ENCODE data around the gene RTN4R.

RTN4R gene

GRCh38 chr22:20225693-20225966 lies 42.5 kb downstream of the RTN4R start:
- H3K4me1 ChIP-seq (ENCODE audit: control insufficient read depth, insufficient read depth, low read length): no peaks in the 10 kb centered on the region
- H3K9ac ChIP-seq (ENCODE audit: low read length): no peak overlapping the region
- no peaks in the 10 kb centered on the region for H3K27me3 ChIP-seq (ENCODE audit: control insufficient read depth, insufficient read depth, low read length)
- no peak overlapping the region for H3K27ac ChIP-seq (ENCODE audit: low read depth, low read length)
- H3K36me3 ChIP-seq (ENCODE audit: control insufficient read depth, insufficient read depth, low read length): no peaks in the 10 kb centered on the region
- no peak overlapping the region for H3K4me3 ChIP-seq (ENCODE audit: low read length)

GRCh38 chr22:20224917-20225692 lies 43.0 kb downstream of the RTN4R start:
- H3K4me3 ChIP-seq (ENCODE audit: low read length): no peak overlapping the region
- no peaks in the 10 kb centered on the region for H3K27me3 ChIP-seq (ENCODE audit: control insufficient read depth, insufficient read depth, low read length)
- H3K27ac ChIP-seq (ENCODE audit: low read depth, low read length): no peak overlapping the region
- no peak overlapping the region for H3K9ac ChIP-seq (ENCODE audit: low read length)
- no peaks in the 10 kb centered on the region for H3K36me3 ChIP-seq (ENCODE audit: control insufficient read depth, insufficient read depth, low read length)
- no peaks in the 10 kb centered on the region for H3K4me1 ChIP-seq (ENCODE audit: control insufficient read depth, insufficient read depth, low read length)

- no peak overlapping the region for H3K27ac ChIP-seq (ENCODE audit: low read depth, low read length)
- H3K4me3 ChIP-seq (ENCODE audit: low read length): no peak overlapping the region
- H3K4me1 ChIP-seq (ENCODE audit: control insufficient read depth, insufficient read depth, low read length): no peaks in the 10 kb centered on the region
- no peak overlapping the region for H3K9ac ChIP-seq (ENCODE audit: low read length)
- no peaks in the 10 kb centered on the region for H3K36me3 ChIP-seq (ENCODE audit: control insufficient read depth, insufficient read depth, low read length)
- no peaks in the 10 kb centered on the region for H3K27me3 ChIP-seq (ENCODE audit: control insufficient read depth, insufficient read depth, low read length)
Measured at GRCh38 chr22:20224256-20224626, 43.9 kb downstream of the RTN4R start.

DNA sequence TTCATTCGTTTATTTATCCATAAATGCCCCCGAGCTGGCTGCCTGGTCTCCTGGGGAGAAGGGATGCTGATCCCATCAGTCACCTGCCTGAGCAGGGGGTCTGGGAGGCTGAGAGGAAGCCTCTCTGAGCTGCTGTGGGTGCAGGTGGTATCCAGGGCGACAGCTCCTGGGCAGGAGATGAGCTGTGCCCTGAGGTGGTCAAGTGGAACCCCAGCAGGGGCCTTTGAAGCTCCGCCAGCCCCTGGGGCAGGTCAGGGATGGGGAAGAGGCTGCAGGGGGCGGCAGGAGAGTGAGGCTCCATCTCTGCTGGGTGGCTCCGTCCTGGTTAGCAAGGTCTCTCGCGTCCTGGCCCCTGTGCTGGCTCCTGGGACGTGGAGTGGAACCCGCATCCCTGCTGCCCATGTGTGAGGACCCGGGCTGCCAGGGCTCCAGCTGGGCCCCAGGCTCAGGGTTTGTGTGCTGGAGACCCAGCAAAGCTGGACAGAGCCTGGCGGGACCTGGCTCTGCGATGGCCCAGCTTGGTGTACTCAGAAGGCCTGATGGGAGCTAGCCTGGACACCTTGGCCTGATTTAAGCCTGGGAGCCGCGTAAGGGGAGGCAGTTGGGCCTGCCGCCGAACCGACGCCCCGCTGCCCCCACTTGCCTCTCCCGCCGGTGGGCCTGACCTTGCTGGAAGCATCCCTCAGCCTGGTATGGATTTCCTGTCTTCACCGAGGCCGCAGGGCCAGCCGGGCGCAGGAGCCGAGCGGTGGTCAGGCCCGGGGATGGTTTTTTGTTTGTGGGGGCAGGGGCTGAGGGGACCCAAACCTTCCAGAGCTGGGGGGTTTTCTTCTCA lies 44.5 kb downstream of the RTN4R start:
- Histone ChIP-seq H3K4me1 (ENCODE audit: control insufficient read depth, insufficient read depth, low read length) (no peaks in the 10 kb centered on the region), H3K27ac (ENCODE audit: low read depth, low read length) (no peak overlapping the region), H3K9ac (ENCODE audit: low read length) (no peak overlapping the region), H3K27me3 (ENCODE audit: control insufficient read depth, insufficient read depth, low read length) (no peaks in the 10 kb centered on the region), H3K4me3 (ENCODE audit: low read length) (no peak overlapping the region), H3K36me3 (ENCODE audit: control insufficient read depth, insufficient read depth, low read length) (no peaks in the 10 kb centered on the region)

- Histone ChIP-seq H3K4me3 (ENCODE audit: low read length) (no peak overlapping the region), H3K27me3 (ENCODE audit: control insufficient read depth, insufficient read depth, low read length) (no peaks in the 10 kb centered on the region), H3K27ac (ENCODE audit: low read depth, low read length) (no peak overlapping the region), H3K4me1 (ENCODE audit: control insufficient read depth, insufficient read depth, low read length) (no peaks in the 10 kb centered on the region), H3K9ac (ENCODE audit: low read length) (no peak overlapping the region), H3K36me3 (ENCODE audit: control insufficient read depth, insufficient read depth, low read length) (no peaks in the 10 kb centered on the region)
Measured at GRCh38 chr22:20222764-20223420, 45.2 kb downstream of the RTN4R start.

GRCh38 chr22:20221421-20222340 lies 46.4 kb downstream of the RTN4R start:
- no peaks in the 10 kb centered on the region for H3K27me3 ChIP-seq (ENCODE audit: control insufficient read depth, insufficient read depth, low read length)
- H3K36me3 ChIP-seq (ENCODE audit: control insufficient read depth, insufficient read depth, low read length): no peaks in the 10 kb centered on the region
- H3K27ac ChIP-seq (ENCODE audit: low read depth, low read length): no peak overlapping the region
- H3K4me1 ChIP-seq (ENCODE audit: control insufficient read depth, insufficient read depth, low read length): no peaks in the 10 kb centered on the region
- no peak overlapping the region for H3K4me3 ChIP-seq (ENCODE audit: low read length)
- H3K9ac ChIP-seq (ENCODE audit: low read length): no peak overlapping the region

DNA sequence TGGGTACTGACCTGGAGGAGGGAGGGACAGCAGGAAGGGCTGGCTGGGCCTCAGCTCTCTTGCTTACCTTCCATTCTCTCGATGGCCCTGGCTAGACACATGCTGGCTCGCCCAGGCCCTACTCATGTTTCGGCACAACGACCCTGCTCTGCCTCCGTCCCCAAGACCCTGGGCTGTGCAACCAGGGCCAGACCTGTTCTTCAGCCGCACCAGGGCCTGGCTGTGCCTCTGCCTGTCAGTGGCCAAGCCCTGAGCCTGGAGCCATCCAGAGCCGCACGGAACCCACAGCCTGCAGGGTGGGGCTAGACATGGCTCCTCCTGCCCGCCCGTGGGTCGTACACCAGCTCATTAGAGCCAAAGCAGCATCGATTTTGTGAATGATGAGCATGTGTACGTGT lies 47.5 kb downstream of the RTN4R start:
- no peaks in the 10 kb centered on the region for H3K4me1 ChIP-seq (ENCODE audit: control insufficient read depth, insufficient read depth, low read length)
- no peaks in the 10 kb centered on the region for H3K36me3 ChIP-seq (ENCODE audit: control insufficient read depth, insufficient read depth, low read length)
- H3K9ac ChIP-seq (ENCODE audit: low read length): no peak overlapping the region
- H3K4me3 ChIP-seq (ENCODE audit: low read length): no peak overlapping the region
- no peak overlapping the region for H3K27ac ChIP-seq (ENCODE audit: low read depth, low read length)
- H3K27me3 ChIP-seq (ENCODE audit: control insufficient read depth, insufficient read depth, low read length): no peaks in the 10 kb centered on the region

GRCh38 chr22:20219667-20220628 lies 48.2 kb downstream of the RTN4R start:
- no peaks in the 10 kb centered on the region for H3K27me3 ChIP-seq (ENCODE audit: control insufficient read depth, insufficient read depth, low read length)
- H3K9ac ChIP-seq (ENCODE audit: low read length): no peak overlapping the region
- H3K4me1 ChIP-seq (ENCODE audit: control insufficient read depth, insufficient read depth, low read length): no peaks in the 10 kb centered on the region
- no peak overlapping the region for H3K4me3 ChIP-seq (ENCODE audit: low read length)
- H3K27ac ChIP-seq (ENCODE audit: low read depth, low read length): no peak overlapping the region
- H3K36me3 ChIP-seq (ENCODE audit: control insufficient read depth, insufficient read depth, low read length): no peaks in the 10 kb centered on the region

GRCh38 chr22:20218987-20219386 lies 49.1 kb downstream of the RTN4R start:
- H3K9ac ChIP-seq (ENCODE audit: low read length): no peak overlapping the region
- no peaks in the 10 kb centered on the region for H3K4me1 ChIP-seq (ENCODE audit: control insufficient read depth, insufficient read depth, low read length)
- no peaks in the 10 kb centered on the region for H3K27me3 ChIP-seq (ENCODE audit: control insufficient read depth, insufficient read depth, low read length)
- no peak overlapping the region for H3K27ac ChIP-seq (ENCODE audit: low read depth, low read length)
- no peak overlapping the region for H3K4me3 ChIP-seq (ENCODE audit: low read length)
- no peaks in the 10 kb centered on the region for H3K36me3 ChIP-seq (ENCODE audit: control insufficient read depth, insufficient read depth, low read length)

DNA sequence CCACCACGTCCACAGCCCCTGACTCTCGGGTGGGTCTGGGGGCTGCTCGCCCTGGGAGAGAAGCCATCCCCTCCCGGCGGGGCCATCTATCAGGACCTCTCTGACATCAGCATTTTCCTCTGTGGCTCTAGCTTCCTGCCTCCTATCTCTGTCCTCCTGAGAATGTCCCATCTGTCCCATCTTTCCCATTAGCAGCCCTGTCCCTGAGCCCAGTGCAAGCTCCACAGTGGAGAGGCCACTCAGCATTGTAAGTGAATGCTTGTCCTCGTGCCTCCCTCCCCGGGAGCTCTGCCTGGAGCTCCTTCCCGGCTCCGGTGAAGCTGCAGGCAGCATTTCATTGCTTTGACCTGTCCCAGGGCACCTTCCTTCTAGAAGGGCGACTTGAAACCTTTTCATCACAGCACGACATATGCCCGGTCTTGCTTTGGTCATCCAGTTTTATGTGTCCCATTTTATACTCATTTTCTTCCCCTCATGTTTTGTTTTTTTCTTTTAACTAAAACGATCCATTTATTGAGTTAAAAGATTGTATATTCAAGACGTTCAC lies 49.7 kb downstream of the RTN4R start:
- Histone ChIP-seq H3K36me3 (ENCODE audit: control insufficient read depth, insufficient read depth, low read length) (no peaks in the 10 kb centered on the region), H3K4me1 (ENCODE audit: control insufficient read depth, insufficient read depth, low read length) (no peaks in the 10 kb centered on the region), H3K4me3 (ENCODE audit: low read length) (no peak overlapping the region), H3K27ac (ENCODE audit: low read depth, low read length) (no peak overlapping the region), H3K9ac (ENCODE audit: low read length) (no peak overlapping the region), H3K27me3 (ENCODE audit: control insufficient read depth, insufficient read depth, low read length) (no peaks in the 10 kb centered on the region)

GRCh38 chr22:20217563-20217962 lies 50.6 kb downstream of the RTN4R start:
- H3K4me1 ChIP-seq (ENCODE audit: control insufficient read depth, insufficient read depth, low read length): no peaks in the 10 kb centered on the region
- H3K4me3 ChIP-seq (ENCODE audit: low read length): no peak overlapping the region
- no peak overlapping the region for H3K27ac ChIP-seq (ENCODE audit: low read depth, low read length)

More at GRCh38 chr22:20217563-20217962, 50.6 kb downstream of the RTN4R start:
- Histone ChIP-seq H3K27me3 (ENCODE audit: control insufficient read depth, insufficient read depth, low read length) (no peaks in the 10 kb centered on the region), H3K36me3 (ENCODE audit: control insufficient read depth, insufficient read depth, low read length) (no peaks in the 10 kb centered on the region), H3K9ac (ENCODE audit: low read length) (no peak overlapping the region)

Measured in rectal smooth muscle tissue (tissue), 1 donor.